SIG-M5 treated with dmso at 0.1 percent for 504 hours (cell line): ENCODE measurements around the gene GRIFIN.

ENCODE experiments used
- DNase-seq: peaks from one replicate; lab custom pipeline; 2025; ENCODE audit not compliant: unreplicated experiment; lab: John Stamatoyannopoulos, UW

The GRIFIN gene, protein sequence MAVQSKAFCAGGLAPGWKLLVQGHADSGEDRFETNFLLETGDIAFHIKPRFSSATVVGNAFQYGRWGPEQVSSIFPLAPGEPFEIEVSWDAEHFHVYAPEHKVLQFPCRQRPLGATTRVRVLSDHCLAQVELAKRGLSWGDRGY

DNA sequence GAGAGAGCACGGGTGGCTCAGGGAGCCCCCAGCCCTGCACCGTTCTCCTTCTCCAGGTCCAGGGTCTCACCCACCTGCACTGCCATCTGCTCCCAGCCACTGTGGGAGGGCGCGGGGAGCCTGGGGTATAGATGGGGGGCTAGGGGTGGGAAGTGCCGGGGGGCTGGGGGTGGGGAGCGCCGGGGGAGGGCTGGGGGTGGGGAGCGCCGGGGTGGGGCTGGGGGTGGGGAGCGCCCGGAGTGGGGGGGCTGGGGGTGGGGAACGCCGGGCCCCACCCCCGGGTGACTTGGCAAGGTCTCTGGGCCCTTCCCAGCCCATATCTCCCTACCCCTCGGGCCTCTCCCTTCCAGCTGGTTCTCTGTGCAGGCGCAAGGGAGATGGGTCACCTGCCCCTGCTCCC lies at the start of gene GRIFIN:
Gene GRIFIN (minus strand): TSS at position 101 of the 400 bp plus-strand sequence. CDS start 15 bp downstream, at position 86.
- no peak for DNase-seq

DNA sequence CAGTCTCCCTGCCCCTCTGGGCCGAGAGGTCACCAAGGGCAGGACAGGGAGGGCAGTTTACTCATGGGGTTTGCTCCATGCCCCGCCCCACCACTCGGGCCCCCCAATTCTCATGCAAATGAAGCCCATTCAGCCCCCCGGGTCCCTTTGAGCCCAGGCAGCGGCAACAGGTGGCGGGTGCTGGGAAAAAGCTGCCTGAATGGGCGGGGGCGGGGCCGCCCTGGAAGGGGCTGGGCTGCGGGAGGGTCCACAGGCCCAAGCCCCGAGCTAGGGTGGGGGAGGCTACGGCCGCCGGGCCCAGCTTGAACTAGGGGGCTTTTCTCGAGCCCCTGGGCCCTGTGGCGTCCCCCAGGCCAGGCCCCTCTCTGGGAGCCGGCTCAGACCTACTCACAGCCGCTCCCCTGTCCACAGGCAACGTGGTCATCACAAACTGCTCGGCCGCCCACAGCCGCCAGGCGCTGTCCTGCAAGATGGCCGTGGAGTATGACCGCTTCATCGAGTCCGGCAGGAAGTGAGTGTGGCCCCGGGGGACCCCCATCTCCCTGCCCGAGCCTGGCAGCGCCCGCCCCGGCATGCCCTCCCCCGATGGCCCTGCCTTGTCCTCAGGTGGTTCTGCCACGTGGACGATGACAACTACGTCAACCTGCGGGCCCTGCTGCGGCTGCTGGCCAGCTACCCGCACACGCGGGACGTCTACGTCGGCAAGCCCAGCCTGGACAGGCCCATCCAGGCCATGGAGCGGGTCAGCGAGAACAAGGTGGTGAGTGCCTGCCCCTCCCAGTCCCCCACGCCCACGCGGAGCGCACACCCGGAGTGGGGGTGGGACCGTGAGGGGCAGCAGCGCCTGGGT lies 48.8 kb upstream of the GRIFIN start:
- DNase-seq = no peak

DNA sequence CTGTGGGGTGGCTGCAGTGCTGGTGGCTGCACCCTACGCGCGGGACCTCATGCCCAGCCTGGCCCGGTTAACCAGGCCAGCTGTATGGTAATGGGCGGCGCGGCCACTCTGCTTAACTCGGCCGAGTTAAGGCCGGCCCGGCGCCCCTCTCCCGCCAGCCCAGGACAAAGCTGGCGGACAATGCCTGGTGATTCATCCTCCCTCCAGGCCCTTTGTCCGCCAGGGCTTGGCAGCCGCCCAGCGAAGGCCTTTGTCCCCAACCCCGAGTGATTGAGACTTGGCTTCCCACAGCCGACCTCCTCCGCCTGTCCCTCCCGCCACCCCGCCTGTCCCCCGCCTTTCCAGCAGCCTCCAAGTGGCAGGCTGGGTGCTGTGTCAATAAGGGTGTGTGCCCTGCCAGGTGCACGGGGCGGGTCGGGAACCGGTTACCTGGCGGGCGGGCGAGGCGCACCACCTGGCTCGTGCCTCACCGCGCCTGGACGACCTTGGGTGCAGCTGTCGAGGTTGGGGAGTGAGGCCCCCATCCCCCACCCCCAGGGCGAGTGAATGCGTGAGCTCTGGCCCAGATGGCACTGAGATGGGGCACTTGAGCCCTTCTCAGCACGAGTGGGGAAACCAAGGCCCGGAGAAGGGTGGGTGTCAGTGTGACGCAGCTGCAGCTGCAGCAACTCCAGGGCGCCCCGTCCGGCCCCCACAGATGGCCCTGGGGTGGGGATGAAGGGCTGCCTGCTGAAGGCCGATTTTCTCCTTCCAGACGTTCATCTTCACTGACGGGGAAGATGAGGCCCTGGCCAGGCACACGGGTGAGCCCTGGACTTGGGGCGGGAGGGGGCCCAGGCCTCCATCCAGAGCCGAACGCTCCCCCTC lies 48.0 kb upstream of the GRIFIN start:
- peak; percentile 67 for DNase-seq

DNA sequence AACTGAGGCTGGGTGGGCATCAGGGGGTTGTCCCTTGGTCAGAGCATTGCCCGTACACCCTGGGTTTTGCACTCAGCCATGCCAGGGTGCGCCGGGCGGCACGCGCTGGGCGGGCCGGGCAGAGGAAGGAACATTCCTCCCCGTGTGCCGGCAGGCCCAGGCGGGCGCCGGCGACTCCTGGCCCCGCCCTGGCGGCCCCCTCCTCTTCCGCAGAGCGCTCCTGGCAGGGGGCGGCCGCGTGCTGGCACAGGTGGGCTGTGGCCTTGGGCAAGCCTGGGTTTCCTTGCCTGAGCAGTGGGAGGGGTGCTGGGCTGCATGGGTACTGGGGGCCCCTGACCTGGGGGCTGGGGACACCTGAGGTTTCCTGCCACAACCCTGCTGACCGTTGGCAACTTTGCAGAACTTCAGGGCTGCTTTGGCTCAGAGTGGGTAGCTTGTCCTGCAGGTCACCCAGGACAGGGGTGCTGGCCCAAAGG lies 47.3 kb upstream of the GRIFIN start:
- no peak for DNase-seq

DNA sequence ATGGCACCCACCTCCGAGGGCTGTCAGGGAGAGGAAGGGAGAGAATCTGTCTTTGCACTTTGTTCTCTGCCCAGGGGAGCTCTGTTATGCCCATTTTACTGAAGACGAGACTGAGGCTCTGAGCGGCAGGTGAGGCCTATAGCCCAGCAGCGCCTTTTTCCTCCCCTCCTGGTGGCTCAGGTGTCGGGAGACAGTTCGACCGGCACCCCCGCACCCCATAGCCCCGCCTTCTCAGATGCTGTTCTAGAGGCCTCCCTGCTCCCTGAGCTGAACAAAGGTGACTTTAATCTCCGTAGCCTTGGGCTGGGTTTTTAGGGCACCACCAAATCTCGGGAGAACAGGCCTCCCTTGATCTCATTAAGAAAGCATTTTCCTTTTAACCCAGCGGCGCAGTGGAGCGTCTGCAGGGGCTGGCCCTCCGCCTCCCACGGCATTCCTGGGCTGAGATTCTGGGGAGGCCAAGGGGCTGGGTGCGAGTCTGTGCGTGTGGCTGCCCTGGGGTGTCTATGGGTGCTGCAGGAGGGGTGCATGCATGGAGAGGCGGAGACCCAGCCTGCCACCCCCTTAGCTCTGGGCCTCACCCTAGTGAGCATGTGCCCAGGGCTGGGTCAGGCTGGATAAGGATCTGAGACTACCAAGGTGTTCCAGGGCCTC lies 46.7 kb upstream of the GRIFIN start:
- peak; percentile 57 for DNase-seq

DNA sequence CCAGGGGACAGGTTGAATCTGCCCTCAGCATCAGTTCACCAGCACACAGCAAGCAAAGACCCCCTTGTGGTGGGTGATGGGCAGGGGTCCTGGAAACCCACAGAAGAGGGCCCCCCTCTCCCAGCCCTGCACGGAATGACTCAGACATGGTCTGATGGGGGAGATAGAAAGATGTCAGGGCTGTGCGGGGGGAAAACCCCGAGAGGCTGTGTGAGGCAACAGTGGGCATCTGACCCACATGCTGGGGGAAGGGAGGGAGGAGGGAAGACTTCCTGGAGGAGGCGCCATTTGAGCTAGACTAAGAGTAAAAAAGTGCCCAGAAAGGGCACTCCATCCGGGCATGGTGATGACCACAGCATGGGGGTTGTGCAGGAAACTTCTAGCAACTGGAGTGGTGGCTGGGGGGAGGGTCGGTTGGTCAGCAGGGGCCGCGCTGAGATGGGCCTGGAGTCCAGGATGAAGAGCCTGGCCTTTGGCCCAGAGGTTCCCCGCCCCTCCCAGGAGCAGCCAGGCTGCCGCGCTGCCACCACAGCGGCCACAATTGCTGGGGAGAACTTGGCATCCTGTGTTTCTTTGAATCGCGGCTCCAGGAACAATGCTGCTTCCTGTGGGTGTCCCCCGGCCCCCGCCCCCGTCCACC lies 45.9 kb upstream of the GRIFIN start:
- DNase-seq = peak; percentile 40

DNA sequence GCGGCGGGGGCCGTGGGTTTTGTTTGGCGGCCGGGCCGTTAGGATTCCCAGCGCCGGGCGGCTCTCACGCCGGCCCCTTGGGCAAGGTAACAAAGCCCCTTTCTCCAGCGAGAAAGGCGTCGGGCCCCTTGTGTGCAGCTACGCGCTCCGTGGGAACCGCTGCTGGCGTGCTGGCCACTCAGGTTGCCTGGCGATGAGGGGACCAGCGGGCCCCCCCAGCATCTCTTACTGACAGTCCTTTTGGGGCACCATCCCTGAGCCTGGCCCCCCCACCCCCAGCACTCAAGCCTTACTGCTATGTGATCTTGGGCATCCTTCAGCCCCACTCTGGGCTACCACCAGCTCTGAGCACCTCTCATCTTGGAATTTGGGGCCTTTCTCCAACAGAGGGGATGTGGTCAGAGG lies 45.1 kb upstream of the GRIFIN start:
- DNase-seq = no peak

DNA sequence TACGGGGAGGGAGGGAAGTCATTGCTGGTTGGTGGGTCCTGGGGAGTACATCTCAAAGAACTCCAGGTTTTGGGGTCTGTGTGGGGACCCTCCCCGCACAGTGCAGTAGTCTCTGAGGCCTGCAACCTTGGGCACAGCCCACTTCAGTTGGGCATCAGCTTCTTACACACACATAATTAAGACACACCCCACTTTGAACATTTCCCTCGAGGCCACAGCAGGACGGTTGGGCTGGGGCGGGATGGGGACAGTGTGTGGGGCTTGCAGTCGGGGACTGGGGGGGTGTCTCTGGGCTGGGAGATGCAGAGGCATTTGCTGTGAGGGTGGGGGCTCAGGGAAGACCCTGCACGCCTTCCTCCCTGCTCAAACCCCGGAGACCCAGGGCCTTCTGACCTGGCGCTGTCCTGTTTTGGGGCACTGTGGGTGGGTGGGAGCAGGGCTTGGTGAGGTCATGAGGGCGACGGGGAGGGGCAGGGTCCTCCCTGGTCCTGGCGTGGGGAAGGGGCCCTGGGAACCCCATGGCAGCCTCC lies 44.6 kb upstream of the GRIFIN start:
- no peak for DNase-seq

DNA sequence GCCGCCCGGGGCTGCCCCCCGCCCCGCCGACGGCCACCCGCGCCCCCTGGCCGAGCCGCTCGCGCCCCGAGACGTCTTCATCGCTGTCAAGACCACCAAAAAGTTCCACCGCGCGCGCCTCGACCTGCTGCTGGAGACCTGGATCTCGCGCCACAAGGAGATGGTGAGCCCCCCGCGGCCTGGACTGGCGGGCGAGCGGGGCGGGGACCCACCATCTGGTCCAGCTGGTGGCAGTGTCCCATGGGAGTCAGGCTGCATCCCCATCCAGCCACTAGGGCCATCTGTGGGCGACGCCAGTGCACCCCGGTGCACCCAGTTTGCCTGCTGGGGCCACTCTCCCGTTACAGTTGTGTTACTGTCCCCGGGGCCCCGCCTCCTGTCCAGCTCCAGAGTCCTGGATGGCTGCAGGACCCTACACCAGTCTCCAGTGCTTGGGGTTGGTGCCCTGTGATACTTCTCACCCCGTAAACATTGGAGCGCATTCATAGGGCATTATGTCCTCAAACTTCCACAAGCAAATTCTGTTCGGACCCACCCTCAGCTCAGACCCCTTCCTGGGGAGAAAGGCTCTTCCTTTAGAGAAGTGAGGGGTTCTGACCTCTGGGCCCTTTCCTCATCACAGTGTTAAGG lies 44.0 kb upstream of the GRIFIN start:
- peak; percentile 16 for DNase-seq

DNA sequence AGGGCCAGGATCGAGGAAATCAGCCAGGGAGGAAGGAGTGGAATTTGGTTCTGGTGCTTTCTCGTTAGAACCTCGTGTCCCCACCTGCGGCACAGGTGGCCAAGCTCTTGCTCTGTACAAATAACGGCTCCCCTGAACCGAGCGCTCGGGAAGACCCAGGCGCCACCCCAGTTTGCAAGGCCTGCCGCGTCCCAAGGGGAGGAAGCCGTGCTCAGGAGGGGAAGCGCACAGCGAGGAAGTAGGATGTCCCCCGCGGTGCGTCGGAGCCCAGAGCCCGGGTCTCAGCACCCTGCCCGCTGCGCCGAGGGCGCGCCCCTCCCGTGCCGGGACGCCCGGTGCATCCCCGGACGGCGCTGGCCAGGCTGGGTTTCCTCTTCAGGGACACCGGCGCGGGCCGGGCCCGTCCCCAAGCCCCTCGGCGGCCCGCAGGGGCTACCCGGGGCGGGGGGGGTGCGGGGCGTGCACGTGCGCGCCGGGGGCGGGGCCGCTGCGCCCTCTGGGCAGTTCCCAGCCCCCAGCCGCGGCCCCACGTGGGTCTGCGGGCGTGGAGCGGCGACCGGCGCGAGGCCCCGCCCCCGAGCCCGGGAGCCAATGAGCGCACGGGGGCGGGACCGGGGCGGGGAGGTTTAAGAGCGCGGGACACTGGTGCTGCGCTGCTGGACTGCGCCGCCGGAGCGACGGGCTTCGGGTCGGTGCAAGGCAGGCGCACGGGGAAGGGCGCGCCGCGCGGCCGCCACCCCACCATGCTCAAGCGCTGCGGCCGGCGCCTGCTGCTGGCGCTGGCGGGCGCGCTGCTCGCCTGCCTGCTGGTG lies 43.1 kb upstream of the GRIFIN start, which contains the start of gene LFNG:
Gene LFNG (plus strand): TSS at position 656 of the 812 bp plus-strand sequence. CDS start 88 bp downstream, at position 744.
- DNase-seq = peak; percentile 82

DNA sequence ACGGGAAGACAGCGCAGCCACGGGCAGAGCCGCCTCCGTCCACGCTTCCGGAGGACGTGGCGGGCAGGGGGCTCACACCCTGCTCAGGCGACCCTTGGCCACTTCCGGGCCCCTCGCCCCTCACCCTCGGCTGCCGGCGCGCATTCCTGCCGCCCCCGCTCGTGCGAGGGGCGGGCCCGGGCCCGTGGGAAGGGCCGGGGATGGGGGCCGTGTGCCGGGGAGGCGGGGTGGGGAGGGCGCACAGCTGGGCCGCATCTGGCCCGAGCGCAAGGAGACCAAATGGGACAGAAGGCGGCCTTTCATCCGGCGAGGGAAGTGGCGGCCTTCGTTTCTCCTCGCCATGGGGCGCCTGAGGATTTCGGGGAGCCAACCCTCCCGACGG lies 42.5 kb upstream of the GRIFIN start:
- no peak for DNase-seq

DNA sequence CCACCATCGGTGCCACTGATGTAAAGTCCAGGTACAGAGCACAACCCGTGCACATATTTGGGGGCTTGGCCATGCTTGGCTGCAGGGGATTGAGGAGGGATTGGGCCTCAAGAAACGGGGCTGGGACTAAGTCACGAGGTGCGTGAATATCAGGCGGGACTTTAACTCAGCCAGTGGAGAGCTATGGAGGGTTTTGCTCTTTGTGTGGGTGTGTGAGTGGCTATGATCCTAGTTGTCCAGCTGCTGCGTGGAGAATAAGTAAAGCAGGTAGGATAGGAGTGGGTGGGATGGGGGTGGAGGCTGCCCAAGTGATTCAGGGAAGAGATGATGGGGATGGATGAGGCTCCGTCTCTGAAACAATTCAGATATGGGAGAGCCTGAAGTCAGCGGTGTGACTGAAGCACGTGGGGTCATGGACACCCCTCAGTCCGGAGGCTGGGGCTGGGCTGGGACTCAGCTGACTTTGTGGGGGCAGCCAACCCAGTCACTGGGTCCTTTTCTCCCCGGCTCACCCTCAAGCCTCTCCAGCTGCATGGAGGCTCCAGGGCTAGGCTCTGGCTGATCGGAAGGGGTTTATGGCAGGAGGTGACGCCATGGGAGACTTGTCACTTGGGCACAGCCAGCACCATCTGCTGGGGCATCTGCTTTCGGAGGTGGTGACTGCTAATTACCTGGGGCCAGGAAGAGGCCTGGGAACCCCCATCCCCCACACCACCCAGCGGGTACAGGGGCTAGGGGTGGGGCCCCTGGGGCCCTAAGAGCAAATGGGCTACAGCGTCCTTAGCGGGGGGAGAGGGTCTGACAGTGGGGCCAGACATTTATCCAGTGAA lies 41.7 kb upstream of the GRIFIN start:
- no peak for DNase-seq

DNA sequence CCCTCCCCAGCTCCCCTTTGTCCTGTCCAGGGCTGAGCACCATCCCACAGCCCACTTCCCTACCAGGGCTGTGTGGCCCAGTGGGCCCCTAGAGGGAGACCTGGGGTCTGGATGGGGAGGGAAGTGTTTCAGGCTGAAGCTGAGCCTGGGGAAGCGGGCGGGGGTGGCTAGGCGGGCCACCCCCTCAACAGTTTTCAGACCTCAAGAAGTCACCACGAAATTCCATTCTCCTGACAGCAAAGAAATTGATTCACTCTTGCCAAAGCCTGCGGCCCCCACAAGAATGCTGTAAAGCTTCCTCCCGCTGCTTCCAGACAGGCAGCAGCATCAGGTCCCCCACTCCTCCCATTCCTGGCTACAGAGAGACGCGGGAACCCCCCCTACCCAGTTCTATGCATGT lies 40.8 kb upstream of the GRIFIN start:
- no peak for DNase-seq

DNA sequence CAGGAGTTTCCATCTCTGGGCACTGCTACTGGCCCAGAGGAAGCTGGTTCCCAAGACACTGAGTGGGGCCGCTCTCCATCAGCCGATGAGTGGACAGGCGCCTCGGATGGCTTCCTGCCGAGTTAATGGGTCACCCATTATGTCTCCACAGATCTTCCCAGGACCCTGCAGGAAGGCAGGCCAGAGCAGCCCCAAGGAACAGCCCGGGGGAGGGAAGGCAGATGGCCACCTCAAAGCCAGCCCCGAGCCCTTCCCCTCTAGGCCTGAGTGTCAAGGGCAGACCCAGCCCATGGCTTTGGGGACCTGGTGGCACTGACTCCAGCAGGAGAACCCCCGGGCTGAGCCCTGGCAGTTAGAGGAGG lies 40.0 kb upstream of the GRIFIN start:
- no peak for DNase-seq

DNA sequence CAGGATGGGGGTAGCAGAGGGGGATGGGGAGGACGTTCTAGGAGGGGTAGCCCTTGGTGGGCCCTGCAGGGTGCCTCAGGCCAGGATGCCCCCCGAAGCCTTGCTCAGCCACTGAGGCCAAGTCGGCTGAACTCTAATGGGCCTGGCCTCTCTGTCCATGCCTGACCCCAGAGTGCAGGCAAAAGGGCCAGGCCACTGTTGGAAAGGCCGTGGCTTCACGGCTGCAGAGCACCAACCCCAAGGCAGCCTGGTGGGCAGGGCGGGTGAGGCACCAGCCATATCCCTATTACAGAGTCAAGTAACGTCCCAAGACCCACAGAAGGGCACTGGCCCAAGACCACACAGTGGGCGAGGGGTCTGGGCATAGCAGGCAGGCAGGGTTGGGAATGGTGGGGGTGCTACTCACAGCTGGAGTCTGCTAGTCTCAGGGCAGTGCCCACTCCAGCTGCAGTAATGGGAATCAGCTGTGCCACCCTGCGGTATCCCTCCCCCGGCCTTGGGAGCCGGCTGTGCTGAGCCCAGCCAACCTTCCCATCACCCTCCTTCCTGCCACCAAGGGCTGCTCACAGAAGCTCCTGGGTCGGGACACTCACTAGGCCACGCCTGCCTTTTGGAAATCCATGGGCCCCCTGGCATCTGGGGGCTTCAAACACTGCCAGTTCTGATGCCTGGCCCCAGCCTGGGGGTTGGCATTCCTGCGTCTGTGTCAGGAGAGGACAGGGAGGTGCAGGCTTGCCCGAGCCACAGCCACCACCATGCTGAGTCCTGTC lies 39.4 kb upstream of the GRIFIN start:
- no peak for DNase-seq

DNA sequence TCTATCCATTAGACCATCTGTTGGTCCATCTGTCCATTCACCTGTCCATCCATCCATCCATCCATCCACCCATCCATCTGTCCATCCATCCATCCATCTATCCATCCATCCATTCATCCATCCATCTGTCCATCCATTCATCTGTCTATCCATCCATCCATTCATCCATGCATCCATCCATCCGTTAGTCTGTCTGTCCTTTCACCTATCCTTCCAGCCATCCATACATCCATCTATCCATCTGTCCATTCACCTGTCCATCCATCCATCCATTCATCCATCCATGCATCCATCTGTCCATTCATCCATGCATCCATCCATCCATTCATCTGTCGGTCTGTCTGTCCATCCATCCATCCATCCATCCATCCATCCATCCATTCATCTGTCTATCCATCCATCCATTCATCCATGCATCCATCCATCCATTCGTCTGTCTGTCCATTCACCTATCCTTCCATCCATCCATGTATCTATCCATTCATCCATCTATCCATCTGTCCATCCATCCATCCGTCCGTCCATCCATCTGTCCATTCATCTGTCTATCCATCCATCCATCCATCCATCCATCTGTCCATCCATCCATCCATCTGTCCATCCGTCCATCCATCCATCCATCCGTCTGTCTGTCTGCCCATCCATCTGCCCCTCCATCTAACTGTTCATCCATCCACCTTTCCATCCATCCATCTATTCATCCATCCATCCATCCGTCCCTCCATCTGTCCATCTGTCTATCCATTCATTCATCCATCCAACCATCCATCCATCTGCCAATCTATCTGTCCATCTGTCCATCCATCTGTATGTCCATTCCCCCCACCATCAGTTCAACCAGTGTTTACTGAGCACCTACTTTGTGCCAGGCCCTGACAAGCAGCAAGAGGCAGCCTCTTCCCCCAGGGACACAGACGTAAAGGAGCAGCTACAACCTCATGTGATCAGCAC lies 38.5 kb upstream of the GRIFIN start:
- no peak for DNase-seq
